Liver (tissue), 3 donors: ENCODE data around the gene MRAS.

Experiments
- GABPA ChIP-seq, 2 donors: IDR thresholded peaks in 1 of 2; conservative IDR thresholded peaks in 1 of 2; 2 replicates each; pipeline ENCODE4 v1.6.1; 2016; ENCODE audit warnings: antibody characterized with exemption in 2 of 2, mild to moderate bottlenecking in 1 of 2, moderate library complexity in 1 of 2
- JUND ChIP-seq, 2 donors: IDR thresholded peaks; 2 replicates each; pipeline ENCODE4 v1.6.1; 2016; ENCODE audit warnings: antibody characterized with exemption in 2 of 2
- NR2F2 ChIP-seq: IDR thresholded peaks from 2 replicates; pipeline ENCODE4 v1.6.1; 2016; ENCODE audit warnings: antibody characterized with exemption
- RAD21 ChIP-seq, 2 donors: IDR thresholded peaks; 2 replicates each; pipeline ENCODE4 v1.6.1; 2016; ENCODE audit warnings: antibody characterized with exemption in 2 of 2, mild to moderate bottlenecking in 2 of 2
- REST ChIP-seq: IDR thresholded peaks from 2 replicates; pipeline ENCODE4 v1.6.1; 2016; ENCODE audit warnings: antibody characterized with exemption, mild to moderate bottlenecking
- RXRA ChIP-seq, 2 donors: IDR thresholded peaks; 2 replicates each; pipeline ENCODE4 v1.6.1; 2017 to 2018; ENCODE audit warnings: antibody characterized with exemption in 2 of 2, mild to moderate bottlenecking in 1 of 2
- SP1 ChIP-seq: IDR thresholded peaks from 2 replicates; pipeline ENCODE4 v1.6.1; 2018; ENCODE audit warnings: antibody characterized with exemption, mild to moderate bottlenecking
- TAF1 ChIP-seq: conservative IDR thresholded peaks from 2 replicates; pipeline ENCODE4 v1.6.1; 2016; ENCODE audit warnings: antibody characterized with exemption, mild to moderate bottlenecking
- YY1 ChIP-seq: IDR thresholded peaks from 2 replicates; pipeline ENCODE4 v1.6.1; 2016; ENCODE audit warnings: antibody characterized with exemption, mild to moderate bottlenecking
- TF ChIP-seq, protein P1 (sequence below): fragments of 150-350 bp; IDR thresholded peaks from 2 replicates; pipeline ENCODE4 v1.5.1; 2017; ENCODE audit warnings: improper control_type of control experiment, low read depth, low read length; ENCODE audit not compliant: missing input control
- TF ChIP-seq, protein P2 (sequence below): IDR thresholded peaks from 2 replicates; pipeline ENCODE4 v1.6.1; 2016; ENCODE audit warnings: antibody characterized with exemption
- TF ChIP-seq, protein P3 (sequence below): IDR thresholded peaks from 2 replicates; pipeline ENCODE4 v1.6.1; 2016; ENCODE audit warnings: antibody characterized with exemption
- TF ChIP-seq, protein P4 (sequence below): IDR thresholded peaks from 2 replicates; pipeline ENCODE4 v1.6.1; 2016; ENCODE audit warnings: antibody characterized with exemption
- donor health status: healthy.
- donor health status: healthy.

DNA sequence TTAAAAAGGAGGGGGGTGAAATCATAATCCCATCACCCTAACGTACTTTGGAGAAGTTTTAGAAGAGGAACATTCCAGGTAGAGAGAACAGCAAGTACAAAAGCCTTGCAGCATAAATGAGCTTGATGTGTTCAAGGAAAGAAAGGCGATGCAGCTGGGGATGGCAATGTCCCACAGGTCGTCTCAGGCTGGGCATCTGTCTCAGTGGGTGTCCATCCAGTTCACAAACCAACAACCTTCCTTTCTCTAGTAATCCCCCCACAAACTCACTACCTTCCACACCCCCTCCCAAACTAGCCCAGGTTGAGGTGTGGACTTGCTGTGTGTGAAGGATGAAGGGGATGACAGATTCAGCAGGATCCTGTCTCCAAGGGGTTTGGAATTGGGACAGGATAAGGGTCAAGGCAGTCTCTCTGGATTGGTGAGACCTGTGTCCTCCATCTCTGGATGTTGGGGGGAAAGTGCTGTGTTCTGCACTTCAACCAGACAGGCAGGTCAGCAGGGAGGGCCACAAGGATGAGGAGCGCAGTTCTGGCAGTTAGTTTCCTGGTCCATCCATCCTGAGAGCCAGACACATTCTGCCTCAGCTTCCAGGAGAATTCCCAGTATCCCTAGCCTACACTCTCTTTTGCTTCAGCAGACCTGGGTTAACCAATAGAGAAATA, 84.3 kb downstream of the MRAS start:
- TF ChIP-seq RXRA (IDR thresholded peaks at IDR 0.05) = no peak
- TF ChIP-seq REST = no peak
- no peak for TF ChIP-seq YY1
- no peak for TF ChIP-seq TAF1
- TF ChIP-seq, protein P1, sequence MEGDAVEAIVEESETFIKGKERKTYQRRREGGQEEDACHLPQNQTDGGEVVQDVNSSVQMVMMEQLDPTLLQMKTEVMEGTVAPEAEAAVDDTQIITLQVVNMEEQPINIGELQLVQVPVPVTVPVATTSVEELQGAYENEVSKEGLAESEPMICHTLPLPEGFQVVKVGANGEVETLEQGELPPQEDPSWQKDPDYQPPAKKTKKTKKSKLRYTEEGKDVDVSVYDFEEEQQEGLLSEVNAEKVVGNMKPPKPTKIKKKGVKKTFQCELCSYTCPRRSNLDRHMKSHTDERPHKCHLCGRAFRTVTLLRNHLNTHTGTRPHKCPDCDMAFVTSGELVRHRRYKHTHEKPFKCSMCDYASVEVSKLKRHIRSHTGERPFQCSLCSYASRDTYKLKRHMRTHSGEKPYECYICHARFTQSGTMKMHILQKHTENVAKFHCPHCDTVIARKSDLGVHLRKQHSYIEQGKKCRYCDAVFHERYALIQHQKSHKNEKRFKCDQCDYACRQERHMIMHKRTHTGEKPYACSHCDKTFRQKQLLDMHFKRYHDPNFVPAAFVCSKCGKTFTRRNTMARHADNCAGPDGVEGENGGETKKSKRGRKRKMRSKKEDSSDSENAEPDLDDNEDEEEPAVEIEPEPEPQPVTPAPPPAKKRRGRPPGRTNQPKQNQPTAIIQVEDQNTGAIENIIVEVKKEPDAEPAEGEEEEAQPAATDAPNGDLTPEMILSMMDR = no peak
- no peak for TF ChIP-seq GABPA (IDR thresholded peaks at IDR 0.05 in 1 of 2, conservative IDR thresholded peaks at IDR 0.05 in 1 of 2)
- no peak for TF ChIP-seq SP1
- TF ChIP-seq, protein P2, sequence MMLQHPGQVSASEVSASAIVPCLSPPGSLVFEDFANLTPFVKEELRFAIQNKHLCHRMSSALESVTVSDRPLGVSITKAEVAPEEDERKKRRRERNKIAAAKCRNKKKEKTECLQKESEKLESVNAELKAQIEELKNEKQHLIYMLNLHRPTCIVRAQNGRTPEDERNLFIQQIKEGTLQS = no peak
- TF ChIP-seq, protein P3, sequence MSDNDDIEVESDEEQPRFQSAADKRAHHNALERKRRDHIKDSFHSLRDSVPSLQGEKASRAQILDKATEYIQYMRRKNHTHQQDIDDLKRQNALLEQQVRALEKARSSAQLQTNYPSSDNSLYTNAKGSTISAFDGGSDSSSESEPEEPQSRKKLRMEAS = no peak
- TF ChIP-seq JUND (IDR thresholded peaks at IDR 0.05) = no peak
- TF ChIP-seq, protein P4, sequence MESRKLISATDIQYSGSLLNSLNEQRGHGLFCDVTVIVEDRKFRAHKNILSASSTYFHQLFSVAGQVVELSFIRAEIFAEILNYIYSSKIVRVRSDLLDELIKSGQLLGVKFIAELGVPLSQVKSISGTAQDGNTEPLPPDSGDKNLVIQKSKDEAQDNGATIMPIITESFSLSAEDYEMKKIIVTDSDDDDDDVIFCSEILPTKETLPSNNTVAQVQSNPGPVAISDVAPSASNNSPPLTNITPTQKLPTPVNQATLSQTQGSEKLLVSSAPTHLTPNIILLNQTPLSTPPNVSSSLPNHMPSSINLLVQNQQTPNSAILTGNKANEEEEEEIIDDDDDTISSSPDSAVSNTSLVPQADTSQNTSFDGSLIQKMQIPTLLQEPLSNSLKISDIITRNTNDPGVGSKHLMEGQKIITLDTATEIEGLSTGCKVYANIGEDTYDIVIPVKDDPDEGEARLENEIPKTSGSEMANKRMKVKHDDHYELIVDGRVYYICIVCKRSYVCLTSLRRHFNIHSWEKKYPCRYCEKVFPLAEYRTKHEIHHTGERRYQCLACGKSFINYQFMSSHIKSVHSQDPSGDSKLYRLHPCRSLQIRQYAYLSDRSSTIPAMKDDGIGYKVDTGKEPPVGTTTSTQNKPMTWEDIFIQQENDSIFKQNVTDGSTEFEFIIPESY = no peak
- TF ChIP-seq RAD21 (IDR thresholded peaks at IDR 0.05) = no peak
- TF ChIP-seq NR2F2 = no peak
